ENCODE results near the gene RTRAF.

The RTRAF gene

GRCh38 chr14:52051871-52052270 is 62.5 kb downstream of the RTRAF start:
- no peak for DNase-seq

- no peak for DNase-seq
These were observed 63.1 kb downstream of the RTRAF start for GRCh38 chr14:52052288-52052943.

- DNase-seq, result no peak
These were observed 63.7 kb downstream of the RTRAF start for GRCh38 chr14:52053044-52053443.

- DNase-seq, result no peak
These were observed 65.3 kb downstream of the RTRAF start for GRCh38 chr14:52054678-52055077.

GRCh38 chr14:52055167-52055566 is 65.8 kb downstream of the RTRAF start:
- no peak for DNase-seq

- no peak for DNase-seq
These were observed 69.0 kb downstream of the RTRAF start for GRCh38 chr14:52058341-52058740.

GRCh38 chr14:52059649-52060048 is 70.3 kb downstream of the RTRAF start:
- DNase-seq, result no peak

- DNase-seq, result no peak
These were observed 70.7 kb downstream of the RTRAF start for GRCh38 chr14:52060080-52060479.

Data from stimulated activated naive CD4-positive, alpha-beta T cell treated with Interleukin-2 at 50 U/mL for 16 hours (primary cell).